ENCODE measurements around the gene CPNE8. TPM values are rescaled to one million over a fixed set of nuclear protein-coding genes. Genes with fewer than 3 reads are reported as not detected.

CPNE8 gene
- total RNA-seq (2014; rRNA removed; shearing (Covaris generic)), result 12.7 and 16.1 TPM in 2 replicates

DNA sequence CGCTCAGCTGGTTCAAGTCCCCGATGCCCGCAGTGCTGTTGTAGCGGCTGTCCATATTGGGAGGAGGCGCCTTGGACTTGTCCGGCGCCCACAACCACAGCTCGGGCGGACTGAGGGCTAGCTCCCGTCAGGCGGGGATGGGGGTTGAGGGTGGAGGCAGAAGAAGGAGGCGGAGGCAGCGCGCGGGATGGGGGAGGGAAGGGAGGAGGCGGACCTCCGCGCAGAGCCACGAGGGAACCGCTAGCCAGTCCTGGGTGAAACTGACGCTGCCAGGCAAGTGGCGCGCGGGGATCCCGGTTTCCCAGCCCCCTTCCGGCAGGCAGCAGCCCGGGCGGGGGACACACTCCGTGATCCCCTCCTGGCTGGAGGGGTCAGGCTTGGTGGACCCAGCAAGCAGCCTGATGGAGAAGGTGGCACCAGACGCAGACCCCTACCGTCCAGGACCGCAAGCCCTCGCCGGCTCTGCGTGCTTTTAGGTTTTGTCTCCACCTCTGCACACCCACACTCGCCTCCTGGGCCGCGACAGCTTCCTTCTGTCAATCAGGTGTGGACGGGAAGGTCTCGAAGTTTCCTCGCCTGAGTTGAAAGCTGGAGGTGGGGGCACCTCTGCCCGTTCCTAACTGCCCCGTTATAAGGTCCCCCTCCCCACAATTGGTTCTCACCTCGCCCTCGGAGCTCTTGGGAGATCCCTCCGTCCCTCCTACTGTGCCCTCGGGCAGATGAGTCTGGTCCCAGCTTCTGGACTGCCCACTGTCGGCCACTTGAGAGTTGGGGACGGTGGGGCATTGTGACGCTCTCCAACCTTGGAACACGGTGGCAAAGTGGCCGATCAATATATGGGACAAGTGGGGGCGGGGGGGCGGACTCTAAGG, at the start of gene CPNE8:
Gene CPNE8 (minus strand): TSS at position 112 of the 872 bp plus-strand sequence. CDS start 57 bp downstream, at position 55.
- in situ Hi-C loops (cut with HindIII; ENCODE audit: low sequenced_read_pairs), result no loop called here
- peak; percentile 21 for DNase-seq (ENCODE audit: low spot score)

DNA sequence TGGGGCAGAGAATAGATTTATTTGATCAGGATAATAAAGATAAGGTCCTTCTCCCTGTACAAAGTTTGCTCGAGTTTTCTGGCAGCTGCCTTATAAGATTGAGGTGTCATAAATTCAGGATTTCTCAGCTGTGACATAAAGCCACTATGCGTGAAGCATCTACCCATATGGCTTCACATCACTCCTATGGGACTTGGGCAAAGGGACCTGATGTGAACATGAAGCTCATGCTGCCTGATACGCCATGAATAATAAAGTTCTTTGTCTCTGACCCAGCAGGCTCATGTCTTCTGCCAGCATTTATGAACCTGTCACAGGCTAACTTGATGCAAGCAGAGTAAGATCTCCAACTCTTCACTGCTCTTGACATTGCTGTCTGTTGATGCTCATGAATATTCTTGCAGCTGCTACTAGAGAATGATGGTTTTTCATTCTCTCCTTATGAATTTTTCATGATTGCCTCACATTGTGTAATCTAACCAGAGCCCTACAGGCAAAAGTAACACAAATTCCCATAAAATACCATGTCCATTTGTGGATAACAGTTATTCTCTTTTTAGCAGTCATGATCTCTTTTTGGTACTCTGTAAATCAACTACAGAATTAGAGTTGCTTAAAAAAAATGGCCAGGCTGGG, 49.0 kb upstream of the CPNE8 start:
- no peak for DNase-seq (ENCODE audit: low spot score)
- in situ Hi-C loops (cut with HindIII; ENCODE audit: low sequenced_read_pairs), result no loop called here

DNA sequence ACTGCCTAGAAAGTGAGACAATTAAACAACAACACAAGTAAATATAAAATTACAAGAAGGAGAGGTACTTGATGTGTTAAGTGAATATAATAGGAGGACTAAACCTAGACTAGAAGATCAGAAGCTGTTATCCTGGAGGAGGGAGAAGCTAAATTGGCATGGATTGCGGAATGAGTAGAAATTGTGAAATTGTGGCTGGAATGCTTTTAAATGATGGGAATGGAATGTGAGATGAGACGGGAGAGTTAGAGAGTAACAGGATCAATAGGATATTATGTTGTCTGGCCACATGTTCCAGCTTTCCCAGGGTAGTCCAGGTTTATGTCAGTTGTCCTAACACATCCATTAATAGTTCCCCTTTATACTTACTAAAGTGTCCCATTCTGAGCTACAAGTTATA, 44.0 kb upstream of the CPNE8 start:
- DNase-seq (ENCODE audit: low spot score), result no peak
- in situ Hi-C loops (cut with HindIII; ENCODE audit: low sequenced_read_pairs), result no loop called here

DNA sequence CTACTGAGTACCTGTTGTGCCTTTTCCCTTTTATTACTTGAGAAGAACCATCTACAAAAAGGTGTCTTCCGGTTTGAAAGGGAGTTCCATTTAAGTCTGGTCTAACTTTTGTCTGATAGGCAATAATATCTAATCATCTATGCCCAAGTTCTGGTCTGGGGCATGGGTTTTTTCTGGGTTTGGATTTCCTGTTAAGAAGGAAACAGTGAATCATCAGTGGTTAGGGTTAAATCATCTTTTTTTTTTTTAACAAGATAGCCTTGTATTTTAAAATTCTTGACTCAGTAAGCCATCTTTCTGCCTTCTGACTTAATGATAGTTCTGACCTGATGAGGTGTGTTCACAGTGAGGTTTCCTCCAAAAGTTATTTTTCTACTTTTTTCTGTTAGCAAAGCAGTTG, 29.3 kb upstream of the CPNE8 start:
- in situ Hi-C loops (cut with HindIII; ENCODE audit: low sequenced_read_pairs), result no loop called here
- no peak for DNase-seq (ENCODE audit: low spot score)

DNA sequence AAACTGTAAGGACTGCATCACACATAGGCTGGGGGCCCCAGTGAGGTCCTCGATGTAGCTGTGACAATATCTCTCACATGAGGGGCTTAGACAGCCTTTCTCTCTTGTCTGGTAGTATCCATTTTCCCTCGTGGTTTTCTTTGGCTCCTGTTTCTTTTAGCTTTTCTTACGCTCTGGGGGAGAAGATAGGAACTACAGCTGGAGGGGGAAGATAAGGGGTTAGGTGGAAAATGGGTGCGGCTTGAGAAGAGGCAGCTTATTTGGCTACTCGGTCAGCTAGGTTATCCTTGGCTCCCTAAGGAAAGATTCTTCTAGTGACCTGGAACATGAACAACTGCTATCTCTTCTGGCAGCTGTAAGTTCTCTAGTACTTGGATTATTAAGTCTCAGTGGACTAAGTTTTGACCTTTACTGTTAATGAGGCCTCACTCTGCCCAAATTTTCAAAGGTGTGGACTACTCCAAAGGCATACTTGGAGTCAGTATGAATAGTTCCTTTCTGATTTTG, 28.7 kb upstream of the CPNE8 start:
- in situ Hi-C loops (cut with HindIII; ENCODE audit: low sequenced_read_pairs), result no loop called here
- DNase-seq (ENCODE audit: low spot score), result no peak

DNA sequence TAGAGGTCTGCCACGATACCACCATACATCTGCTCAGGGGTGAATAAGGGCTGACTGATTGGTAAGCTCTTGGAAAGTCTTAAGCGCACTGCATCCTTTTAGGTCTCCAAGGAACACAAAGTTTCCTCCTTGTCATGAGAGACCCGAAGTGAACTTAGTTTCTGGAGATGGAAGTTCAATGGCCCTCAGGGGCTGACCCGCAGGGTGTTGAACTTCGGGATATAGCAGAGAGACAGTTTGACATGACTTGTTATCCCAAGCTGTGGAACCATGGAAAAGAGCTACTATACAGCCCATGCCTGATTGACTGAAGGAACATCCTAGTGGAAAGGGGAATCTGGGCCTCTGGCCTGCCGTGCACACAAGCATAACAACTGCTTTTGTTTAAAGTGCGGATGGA, 26.9 kb upstream of the CPNE8 start:
- in situ Hi-C loops (cut with HindIII; ENCODE audit: low sequenced_read_pairs), result no loop called here
- no peak for DNase-seq (ENCODE audit: low spot score)

DNA sequence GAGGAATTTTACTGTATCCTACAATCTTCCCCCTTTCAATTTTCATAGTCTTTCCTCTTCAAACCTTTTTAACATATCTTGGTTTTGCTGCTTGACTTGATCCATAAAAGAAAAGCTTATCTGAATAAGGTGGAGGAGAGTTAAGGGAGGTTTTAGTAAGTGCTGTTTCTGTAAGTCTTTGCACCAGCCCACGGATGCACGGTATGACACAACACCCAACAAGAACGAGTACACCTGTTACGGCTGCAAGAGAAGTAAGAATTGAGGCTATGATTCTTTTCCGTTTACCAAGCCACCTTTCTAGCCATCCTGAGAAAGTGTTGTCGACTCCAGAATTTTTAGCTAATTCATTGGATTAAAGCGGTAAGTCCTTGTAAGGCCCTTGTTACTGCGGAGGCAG, 26.1 kb upstream of the CPNE8 start:
- in situ Hi-C loops (cut with HindIII; ENCODE audit: low sequenced_read_pairs), result no loop called here
- no peak for DNase-seq (ENCODE audit: low spot score)

DNA sequence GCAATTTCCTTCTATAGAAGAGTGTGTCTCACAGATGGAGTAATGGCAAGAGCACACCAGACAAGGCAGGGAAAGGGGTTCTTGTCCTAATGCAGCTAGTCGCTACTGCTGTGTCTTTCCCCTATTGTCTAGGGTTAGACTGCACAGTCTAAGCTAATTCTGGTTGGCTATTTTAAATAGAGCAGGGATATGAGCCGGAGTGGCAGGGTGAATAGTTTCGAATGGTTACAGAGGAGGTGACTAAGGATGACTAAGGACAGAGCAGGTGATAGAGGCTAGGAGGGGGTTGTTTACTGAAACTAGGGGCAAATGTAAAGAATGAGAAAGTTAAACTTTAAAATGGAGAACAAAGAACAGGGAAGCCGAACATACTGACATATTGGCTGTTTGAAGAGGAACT, 25.6 kb upstream of the CPNE8 start:
- in situ Hi-C loops (cut with HindIII; ENCODE audit: low sequenced_read_pairs), result no loop called here
- no peak for DNase-seq (ENCODE audit: low spot score)

DNA sequence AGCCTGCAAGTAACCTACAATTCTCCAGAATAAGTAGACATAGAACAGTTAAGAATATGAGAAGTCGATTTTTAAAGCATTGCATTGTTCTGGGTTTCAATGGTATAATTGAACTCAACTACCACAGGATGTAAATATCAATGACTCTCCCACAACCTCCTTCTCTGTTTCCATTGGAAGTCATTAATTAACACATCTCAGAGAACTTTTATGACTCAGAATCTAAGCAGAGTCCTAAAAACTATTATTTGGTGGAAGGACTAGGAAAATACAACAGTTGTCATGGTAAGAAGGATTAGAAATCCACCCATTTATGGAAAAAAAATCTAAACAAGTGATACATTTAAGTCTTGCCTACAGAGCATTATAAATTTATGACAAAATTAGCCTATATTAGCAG, 21.1 kb upstream of the CPNE8 start:
- DNase-seq (ENCODE audit: low spot score), result no peak
- in situ Hi-C loops (cut with HindIII; ENCODE audit: low sequenced_read_pairs), result no loop called here

DNA sequence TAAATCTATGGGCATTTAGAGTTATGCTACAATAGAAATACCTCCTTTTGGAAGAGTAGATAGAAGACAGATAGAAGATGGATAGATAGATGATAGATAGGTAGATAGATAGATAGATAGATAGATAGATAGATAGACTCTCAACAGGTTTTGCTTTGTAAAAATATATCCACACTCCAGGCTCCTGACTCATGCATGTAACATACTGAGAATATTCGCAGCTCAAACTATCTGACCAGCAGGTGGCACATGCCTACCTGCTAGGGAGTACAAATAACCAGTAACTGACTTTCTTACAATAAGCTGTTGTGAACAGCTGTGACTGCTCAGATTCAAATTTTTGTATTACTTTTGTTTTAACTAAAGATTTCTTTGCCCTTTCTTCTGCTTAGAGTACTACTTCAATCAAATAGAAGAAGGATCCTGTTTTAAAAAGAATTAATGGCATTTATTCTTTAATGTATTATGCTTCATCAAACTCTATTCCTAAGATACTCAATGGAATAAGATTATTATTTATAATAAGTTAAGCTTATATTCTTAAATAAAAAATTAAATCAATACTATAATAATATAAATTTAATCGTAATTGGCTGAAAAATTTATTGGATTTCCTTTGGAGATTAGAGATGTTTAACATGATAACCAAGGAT, 15.8 kb upstream of the CPNE8 start:
- in situ Hi-C loops (cut with HindIII; ENCODE audit: low sequenced_read_pairs), result no loop called here

DNA sequence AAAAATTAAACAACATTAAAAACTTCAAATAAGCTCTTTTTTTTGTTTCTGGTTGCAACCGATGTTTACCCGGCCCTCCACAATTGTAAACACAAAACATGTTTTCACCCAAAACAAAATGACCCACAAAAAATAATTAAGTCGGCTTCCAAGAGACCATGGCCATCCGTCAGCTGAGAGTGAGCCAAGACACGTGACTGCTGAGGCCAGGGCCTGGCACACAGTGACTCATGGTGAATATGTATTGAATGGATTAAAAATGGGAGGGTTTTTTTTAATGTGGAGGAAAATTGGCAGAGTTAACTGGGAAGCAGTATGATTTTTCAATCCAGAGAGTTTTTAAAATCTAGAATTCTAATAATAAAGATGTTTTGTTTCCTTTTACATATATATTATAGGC, 13.8 kb upstream of the CPNE8 start:
- in situ Hi-C loops (cut with HindIII; ENCODE audit: low sequenced_read_pairs), result no loop called here
- DNase-seq (ENCODE audit: low spot score), result peak; percentile 8

More for the DNA sequence above, 15.8 kb upstream of the CPNE8 start:
- DNase-seq (ENCODE audit: low spot score), result peak; percentile 12

DNA sequence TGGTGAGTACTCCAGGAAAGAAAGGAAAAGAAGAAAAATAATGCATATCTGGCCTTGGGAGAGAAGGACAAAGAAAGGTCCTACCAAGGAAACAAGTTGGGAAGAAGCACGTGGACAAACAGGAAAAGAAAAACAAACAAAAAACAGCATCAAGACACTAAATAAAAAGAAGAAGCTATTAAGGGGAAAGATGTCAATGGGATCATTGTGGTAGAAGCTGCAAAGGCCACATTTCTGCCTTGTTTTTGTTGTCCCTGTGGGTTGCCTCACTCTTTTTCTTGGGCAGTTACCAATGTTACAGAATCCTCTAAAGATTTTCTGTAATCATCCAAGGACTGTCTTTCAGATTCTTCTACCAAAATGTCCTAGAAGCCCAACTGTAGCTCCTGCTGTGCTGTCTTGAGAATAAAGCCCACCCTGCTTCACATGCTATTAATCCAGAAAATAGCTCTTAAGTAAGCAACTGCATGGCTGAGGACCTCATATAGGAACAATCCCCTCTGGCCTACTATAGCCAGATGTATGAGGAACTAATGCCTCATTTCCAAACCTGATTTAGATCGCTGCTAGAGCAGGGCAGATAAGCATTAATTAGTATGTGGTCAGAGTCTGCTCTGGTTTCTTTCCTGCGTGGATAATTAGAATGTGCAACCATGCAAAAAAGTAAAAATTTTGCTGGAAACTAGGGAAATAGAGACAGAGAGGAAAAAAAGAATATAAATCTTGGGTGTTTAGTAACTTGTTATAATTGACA, 10.2 kb upstream of the CPNE8 start:
- DNase-seq (ENCODE audit: low spot score), result no peak
- in situ Hi-C loops (cut with HindIII; ENCODE audit: low sequenced_read_pairs), result no loop called here

DNA sequence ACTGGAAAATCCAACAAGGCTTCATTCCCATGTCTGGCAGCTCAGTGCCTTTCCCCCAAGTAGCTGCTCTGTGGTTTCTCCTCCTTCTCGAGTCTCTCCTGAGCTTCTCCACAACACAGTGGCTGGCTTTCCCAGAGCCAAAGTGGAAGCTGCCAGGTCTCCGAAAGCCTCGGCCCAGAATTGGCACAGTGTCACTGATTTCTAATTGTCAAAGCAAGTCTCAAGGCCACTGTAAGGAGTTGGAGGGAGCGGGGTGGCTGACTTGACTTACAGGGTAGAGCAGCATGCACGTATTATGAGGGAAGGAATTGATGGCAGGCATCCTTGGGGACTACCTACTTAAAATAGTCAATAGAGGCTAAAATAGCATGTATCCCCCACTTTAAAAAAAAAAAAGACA, 6.7 kb upstream of the CPNE8 start:
- DNase-seq (ENCODE audit: low spot score), result no peak
- in situ Hi-C loops (cut with HindIII; ENCODE audit: low sequenced_read_pairs), result no loop called here

DNA sequence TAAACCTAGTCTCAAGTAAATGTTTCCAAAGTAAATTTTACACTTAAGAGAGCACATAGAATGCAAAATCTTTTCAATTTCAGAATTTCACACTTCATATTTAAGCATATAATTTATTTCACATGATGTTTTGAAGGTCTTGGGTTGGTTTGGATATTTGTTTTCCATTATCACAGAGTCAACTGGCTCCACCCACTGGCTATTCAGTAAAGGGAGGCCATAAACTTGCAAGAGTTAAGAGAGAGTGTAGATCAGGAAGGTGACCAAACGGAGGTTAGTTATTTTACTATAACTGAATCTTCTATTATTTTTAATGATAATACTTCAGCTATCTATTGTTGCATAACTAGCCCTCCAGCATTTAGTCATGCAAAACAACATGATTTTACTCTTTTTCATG, 6.2 kb upstream of the CPNE8 start:
- in situ Hi-C loops (cut with HindIII; ENCODE audit: low sequenced_read_pairs), result no loop called here

DNA sequence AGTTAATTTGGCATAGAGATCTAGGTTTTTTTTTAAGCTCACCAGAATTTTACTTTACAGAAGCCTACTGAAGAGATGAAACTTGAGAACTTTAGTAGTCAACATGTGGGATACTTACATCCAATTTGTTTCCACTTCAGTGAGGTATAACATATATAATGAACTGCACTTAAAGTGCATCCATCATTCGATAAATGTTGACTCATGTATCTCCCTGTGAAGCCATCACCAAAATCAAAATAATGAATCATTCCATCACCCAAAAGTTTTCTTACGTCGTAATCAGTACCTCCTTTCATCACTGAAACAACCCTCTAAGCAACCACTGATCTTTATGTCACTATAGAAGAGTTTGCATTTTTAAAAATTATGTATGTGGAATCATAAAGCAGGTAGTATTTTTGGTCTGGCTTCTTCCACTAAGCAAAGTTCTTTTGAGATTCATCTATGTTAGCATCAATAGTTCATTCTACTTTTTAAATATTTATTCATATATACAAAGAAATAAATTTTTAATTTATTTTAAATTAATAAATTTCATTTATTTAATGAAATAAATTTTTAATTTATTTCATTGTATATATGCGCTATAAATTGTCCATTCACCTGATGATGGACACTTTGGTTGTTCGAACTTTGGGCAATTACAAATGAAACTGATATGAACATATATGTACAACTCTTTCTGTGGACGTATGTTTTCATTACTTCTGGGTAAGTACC, 2.0 kb upstream of the CPNE8 start:
- DNase-seq (ENCODE audit: low spot score), result no peak
- in situ Hi-C loops (cut with HindIII; ENCODE audit: low sequenced_read_pairs), result no loop called here

More for the DNA sequence above, 6.2 kb upstream of the CPNE8 start:
- no peak for DNase-seq (ENCODE audit: low spot score)

DNA sequence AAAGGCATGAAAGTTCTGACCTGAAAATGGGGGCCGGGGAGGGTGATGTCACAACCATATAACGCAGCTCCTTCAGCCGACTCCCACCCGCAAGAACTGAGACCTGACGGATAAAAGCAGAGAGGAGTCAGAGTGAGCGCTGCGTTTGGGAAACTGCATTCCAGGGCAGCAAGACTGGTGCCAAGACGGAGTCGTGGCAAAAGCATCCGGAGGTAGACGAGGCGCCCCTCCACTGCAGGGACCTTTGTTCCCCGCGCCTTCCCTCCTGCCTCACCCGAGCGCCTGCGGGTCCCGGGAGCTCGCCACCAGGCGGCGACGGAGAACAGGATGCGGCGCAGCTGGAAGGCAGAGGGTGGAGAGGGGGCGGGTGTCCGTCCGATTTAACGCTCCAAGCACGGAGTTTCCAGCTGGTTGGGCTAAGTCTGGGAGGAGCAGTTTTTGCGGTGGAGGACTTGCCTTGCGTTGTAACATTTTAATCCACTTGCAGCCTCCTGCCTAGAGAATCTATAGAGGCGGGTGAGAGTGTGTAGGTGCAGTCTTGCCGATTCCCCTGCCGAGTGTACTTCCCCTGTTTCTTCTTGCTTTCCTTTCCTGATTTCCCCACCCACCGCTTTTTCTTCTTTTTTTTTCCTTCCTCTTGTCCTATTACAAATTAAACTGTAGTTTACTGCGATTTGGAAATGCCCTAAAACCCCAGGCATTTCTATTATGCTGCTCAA, 1.2 kb upstream of the CPNE8 start:
- in situ Hi-C loops (cut with HindIII; ENCODE audit: low sequenced_read_pairs), result no loop called here

DNA sequence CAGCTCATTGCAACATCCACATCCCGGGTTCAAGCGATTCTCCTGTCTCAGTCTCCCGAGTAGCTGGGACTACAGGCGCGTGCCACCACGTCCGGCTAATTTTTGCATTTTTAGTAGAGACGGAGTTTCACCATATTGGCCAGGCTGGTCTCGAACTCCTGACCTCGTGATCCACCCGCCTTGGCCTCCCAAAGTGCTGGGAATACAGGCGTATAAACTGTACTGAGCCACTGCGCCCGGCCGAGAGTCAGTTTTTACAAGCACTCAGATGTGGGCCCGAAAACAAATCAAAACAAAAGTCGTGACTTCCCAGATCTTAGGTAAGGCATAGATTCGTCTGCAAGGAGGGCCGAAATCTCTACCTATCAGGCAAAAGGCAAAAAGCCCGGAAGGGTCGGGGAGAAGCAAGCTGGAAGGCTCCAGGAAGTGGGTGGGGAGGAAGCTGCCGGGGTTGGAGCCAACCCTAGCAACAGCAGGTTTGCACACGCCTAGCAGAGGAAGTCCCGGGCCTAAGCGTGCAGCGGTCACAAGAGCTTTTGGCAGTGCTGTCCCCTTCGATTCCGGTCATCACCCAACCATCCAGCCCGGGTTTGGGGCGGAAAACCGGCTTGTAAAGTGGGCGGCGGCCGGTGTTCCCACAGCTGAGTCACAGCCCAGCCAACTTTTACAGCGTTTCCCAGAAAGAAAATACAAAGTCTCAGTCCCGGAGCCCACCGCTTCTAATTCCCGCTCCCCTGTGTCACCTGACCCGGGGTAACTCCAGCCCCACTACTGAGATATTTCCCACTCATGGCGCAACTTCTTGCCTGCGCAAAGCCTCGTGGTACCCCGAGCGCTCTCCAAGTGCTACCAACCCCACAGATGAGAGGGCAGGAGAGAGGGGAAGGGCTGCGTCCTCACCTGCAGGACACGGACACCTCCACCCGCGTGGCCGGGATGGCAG, 583 bp downstream of the CPNE8 start:
- in situ Hi-C loops (cut with HindIII; ENCODE audit: low sequenced_read_pairs), result no loop called here

More for the DNA sequence above, 1.2 kb upstream of the CPNE8 start:
- peak; percentile 35 for DNase-seq (ENCODE audit: low spot score)

More for the DNA sequence above, 583 bp downstream of the CPNE8 start:
- DNase-seq (ENCODE audit: low spot score), result peak; percentile 41

All from G401 (cell line).